Esophagus squamous epithelium (tissue), 4 donors: ENCODE measurements around the gene JAK3.

Experiments
- CTCF ChIP-seq, 6 experiments: fragments of 450-650 bp in 4 of 6; fragments of 200-600 bp in 2 of 6; sonication (generic) in 2 of 6; IDR thresholded peaks; one replicate each; pipeline ENCODE4 v1.5.1; 2016 to 2019; ENCODE audit warnings: antibody characterized with exemption in 6 of 6, mild to moderate bottlenecking in 4 of 6, moderate library complexity in 4 of 6
- POLR2A ChIP-seq, 4 donors: fragments of 450-650 bp; IDR thresholded peaks; one replicate each; pipeline ENCODE4 v1.6.1; 2017; ENCODE audit warnings: antibody characterized with exemption in 4 of 4, mild to moderate bottlenecking in 4 of 4, moderate library complexity in 3 of 4

- TF ChIP-seq CTCF (IDR thresholded peaks at IDR 0.05) (no peak), POLR2A (IDR thresholded peaks at IDR 0.05) (no peak)
Measured at GRCh38 chr19:17877696-17878095, 29.9 kb upstream of the JAK3 start.
